Tibial nerve (tissue), 4 donors: Measurements from ENCODE around the gene CORO1C.

Experiments used
- CTCF ChIP-seq, 5 experiments: fragments of 200-600 bp in 3 of 5; fragments of 450-650 bp in 2 of 5; sonication (generic) in 3 of 5; IDR thresholded peaks; one replicate each; pipeline ENCODE4 v1.5.1; 2016 to 2019; ENCODE audit warnings: antibody characterized with exemption in 5 of 5, mild to moderate bottlenecking in 3 of 5, moderate library complexity in 2 of 5
- EP300 ChIP-seq, 2 donors: sonication (generic); formaldehyde crosslinking; IDR thresholded peaks; one replicate each; pipeline ENCODE4 v1.6.1; 2017; ENCODE audit warnings: antibody characterized with exemption in 2 of 2, mild to moderate bottlenecking in 1 of 2
- POLR2A ChIP-seq, 2 donors: fragments of 450-650 bp; IDR thresholded peaks; one replicate each; pipeline ENCODE4 v1.6.1; 2017; ENCODE audit warnings: antibody characterized with exemption in 2 of 2, mild to moderate bottlenecking in 2 of 2, moderate library complexity in 2 of 2

GRCh38 chr12:108772247-108772646, 40.9 kb upstream of the CORO1C start:
- TF ChIP-seq CTCF (IDR thresholded peaks at IDR 0.05) (no peak), POLR2A (IDR thresholded peaks at IDR 0.05) (no peak), EP300 (IDR thresholded peaks at IDR 0.05) (no peak)
